GM21619 (cell line): ENCODE data around the gene SRC.

Source experiments
- ATAC-seq: cut with Tn5 transposase; IDR thresholded peaks from one replicate; pipeline ENCODE4 v1.9.1; 2021; ENCODE audit not compliant: unreplicated experiment

SRC gene

GRCh38 chr20:37422791-37423286, 76.9 kb downstream of the SRC start:
- no peak for ATAC-seq

- ATAC-seq, result no peak
These were observed 77.6 kb downstream of the SRC start for GRCh38 chr20:37423545-37423944.

GRCh38 chr20:37424062-37424851, 78.3 kb downstream of the SRC start:
- no peak for ATAC-seq

- no peak for ATAC-seq
These were observed 79.2 kb downstream of the SRC start for GRCh38 chr20:37425103-37425625.

GRCh38 chr20:37426106-37426505, 80.2 kb downstream of the SRC start:
- no peak for ATAC-seq

GRCh38 chr20:37426978-37427377, 81.0 kb downstream of the SRC start:
- ATAC-seq, result no peak

- ATAC-seq, result no peak
These were observed 84.1 kb downstream of the SRC start for GRCh38 chr20:37430044-37430443.

GRCh38 chr20:37430778-37431460, 85.0 kb downstream of the SRC start:
- ATAC-seq, result no peak

- no peak for ATAC-seq
These were observed 85.8 kb downstream of the SRC start for GRCh38 chr20:37431786-37432185.

GRCh38 chr20:37432606-37433005, 86.7 kb downstream of the SRC start:
- ATAC-seq, result no peak

- no peak for ATAC-seq
These were observed 89.7 kb downstream of the SRC start for GRCh38 chr20:37435607-37436006.

GRCh38 chr20:37436527-37437186, 90.7 kb downstream of the SRC start:
- no peak for ATAC-seq

GRCh38 chr20:37437676-37438075, 91.7 kb downstream of the SRC start:
- ATAC-seq, result no peak

GRCh38 chr20:37438464-37439222, 92.7 kb downstream of the SRC start:
- no peak for ATAC-seq

- no peak for ATAC-seq
These were observed 93.4 kb downstream of the SRC start for GRCh38 chr20:37439223-37439933.

- no peak for ATAC-seq
These were observed 95.1 kb downstream of the SRC start for GRCh38 chr20:37441023-37441422.

GRCh38 chr20:37442547-37442946, 96.6 kb downstream of the SRC start:
- ATAC-seq, result no peak

- ATAC-seq, result no peak
These were observed 97.0 kb downstream of the SRC start for GRCh38 chr20:37442986-37443385.

- ATAC-seq, result no peak
These were observed 97.7 kb downstream of the SRC start for GRCh38 chr20:37443596-37443995.

- no peak for ATAC-seq
These were observed 99.1 kb downstream of the SRC start for GRCh38 chr20:37445041-37445440.
